Stimulated activated CD8-positive, alpha-beta memory T cell treated with anti-CD3 and anti-CD28 coated beads, Interleukin-7, amount 100 ng/mL, for 24 hours (primary cell): Measurements from ENCODE around the gene SIGLEC7.
"Not testable (repeated sequence)": the region's sequence is repeated elsewhere in the genome, so short reads cannot be mapped to it uniquely, and the experiment has no call there.

Experiments
- DNase-seq: peaks from one replicate; pipeline ENCODE4 v3.0.0-alpha.2; 2020; ENCODE audit warnings: low read depth

The SIGLEC7 gene

DNA sequence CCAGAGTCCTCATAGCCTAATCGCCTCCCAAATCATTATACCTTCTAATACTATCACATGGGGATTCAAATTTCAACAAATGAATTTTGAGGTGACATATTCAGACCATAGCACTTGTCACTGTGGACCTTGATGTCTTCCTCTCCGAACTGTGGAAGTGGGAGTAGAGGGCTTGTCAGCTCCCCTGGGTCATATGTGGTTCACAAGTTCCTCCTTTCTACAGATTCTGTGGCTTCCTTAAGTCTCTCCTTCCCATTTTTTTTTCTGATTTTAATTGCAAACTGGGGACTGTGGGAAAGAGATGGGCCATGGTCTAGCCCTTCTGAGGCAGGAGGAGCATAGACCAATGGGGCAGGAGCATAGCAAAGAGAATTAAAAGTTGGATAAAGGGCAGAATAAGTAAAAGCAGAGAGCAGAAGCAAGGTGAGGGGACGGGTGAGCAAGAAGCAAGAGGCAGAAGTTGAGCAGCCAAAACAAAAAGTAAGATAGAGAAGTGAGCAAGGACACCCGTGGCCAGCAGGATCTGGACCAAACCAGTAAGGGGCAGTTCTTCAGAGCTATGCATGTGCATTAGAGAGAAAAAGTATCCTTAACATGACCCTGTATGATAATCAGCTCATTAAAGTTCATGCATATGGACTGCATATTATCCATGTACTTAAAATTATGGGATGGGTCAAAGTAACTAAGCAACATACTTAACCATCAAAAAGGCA is 2.6 kb upstream of the SIGLEC7 start:
- DNase-seq = no peak

DNA sequence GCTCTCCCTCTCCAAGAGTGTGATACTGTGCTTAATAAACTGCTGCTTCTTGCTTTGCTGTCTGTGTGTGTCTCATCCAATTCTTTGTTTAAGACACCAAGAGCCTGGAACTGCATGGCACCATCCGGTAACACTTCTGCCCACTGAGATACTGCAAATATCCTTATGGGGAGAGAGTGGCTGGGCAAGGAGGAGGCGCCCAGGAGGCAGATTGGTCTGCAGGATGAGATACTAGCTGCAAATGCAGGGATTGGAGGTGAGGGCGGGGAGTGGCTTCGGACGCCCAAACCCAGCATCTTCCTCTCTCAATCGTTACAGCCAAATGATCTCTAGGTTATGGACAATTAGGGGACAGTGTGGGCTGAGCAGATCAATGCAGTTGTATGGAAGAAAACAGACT is 1.7 kb upstream of the SIGLEC7 start:
- DNase-seq = no peak

GRCh38 chr19:51141181-51141580 is 920 bp upstream of the SIGLEC7 start:
- no peak for DNase-seq

- not testable (repeated sequence) for DNase-seq
Observed at GRCh38 chr19:51142809-51143475, 841 bp downstream of the SIGLEC7 start.

DNA sequence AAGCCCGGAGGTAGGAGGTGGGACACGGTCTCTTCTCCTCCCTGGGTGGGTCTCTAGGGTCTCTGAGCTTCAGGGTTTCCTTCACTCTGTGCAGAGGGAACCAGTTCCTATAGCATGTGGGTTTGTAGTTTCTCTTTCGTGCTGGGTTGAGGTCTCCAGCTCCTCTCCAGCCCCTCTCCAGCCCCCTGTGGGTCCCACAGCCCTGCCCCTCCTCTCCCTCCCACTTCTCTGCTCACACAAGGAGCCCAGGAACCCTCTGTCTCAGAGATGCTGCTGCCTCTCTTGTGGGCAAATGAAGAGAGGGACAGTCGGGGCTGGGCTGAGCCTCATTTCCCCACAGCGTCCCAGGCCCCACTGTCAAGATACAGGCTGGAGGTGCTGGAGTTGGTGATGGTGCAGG is 1.4 kb downstream of the SIGLEC7 start:
- DNase-seq = no peak

DNA sequence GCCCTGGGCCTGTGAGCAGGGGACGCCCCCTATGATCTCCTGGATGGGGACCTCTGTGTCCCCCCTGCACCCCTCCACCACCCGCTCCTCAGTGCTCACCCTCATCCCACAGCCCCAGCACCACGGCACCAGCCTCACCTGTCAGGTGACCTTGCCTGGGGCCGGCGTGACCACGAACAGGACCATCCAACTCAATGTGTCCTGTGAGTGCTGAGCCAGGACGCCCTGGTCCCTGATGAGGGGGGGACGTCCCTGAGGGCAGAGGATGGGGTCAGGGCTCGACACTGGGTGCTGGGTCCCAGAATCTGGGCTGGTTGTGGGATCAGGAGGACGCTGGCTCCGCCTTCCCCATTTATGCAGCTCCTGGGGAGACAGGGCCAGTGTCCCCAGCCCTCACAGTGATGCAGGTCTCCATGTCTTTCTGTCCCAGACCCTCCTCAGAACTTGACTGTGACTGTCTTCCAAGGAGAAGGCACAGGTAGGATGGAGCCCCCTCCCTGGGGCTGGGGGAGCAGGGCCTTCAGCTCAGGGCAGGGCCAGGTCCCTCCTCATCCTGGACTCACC is 2.5 kb downstream of the SIGLEC7 start:
- DNase-seq = no peak

DNA sequence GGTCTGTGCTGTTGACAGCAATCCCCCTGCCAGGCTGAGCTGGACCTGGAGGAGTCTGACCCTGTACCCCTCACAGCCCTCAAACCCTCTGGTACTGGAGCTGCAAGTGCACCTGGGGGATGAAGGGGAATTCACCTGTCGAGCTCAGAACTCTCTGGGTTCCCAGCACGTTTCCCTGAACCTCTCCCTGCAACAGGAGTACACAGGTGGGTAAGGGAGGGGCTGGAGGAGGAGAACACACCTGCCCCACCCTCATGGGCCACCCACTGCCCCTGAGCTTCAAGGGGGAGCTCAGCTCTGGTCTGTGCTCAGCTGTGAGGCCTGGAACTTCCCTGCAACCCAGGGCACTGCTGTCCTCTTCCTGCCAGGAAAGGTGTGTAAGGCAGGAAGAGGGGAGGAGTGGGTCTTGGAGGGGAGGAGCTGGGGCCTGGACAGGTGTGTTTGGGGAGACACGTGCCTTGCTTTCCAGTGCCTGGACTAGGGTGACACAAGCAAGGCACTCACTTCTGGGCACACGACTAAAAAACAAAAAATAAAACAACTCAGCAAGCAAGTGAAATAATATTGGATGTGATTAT is 3.9 kb downstream of the SIGLEC7 start:
- no peak for DNase-seq

GRCh38 chr19:51146751-51147150 is 4.7 kb downstream of the SIGLEC7 start:
- no peak for DNase-seq

DNA sequence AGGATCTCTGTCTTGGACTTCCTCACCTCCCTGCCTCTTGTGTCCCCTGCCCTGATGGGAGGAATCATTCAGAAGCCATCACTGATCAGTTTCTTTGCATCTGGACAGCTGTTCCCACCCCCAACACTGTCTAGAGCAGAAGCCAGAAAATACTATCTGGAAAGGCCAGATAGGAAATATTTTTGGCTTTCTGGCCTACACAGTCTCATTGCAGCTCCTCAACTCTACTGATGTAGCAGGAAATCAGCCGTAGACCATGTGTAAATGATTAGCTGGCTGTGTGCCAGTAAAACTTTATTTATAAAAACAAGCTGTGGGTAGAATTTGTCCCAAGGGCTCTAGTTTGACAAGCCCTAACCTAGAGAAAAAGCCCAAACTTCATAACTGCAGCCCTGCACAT is 5.6 kb downstream of the SIGLEC7 start:
- no peak for DNase-seq

- DNase-seq = no peak
Observed at GRCh38 chr19:51148580-51148979, 6.5 kb downstream of the SIGLEC7 start.

GRCh38 chr19:51150627-51151026 is 8.5 kb downstream of the SIGLEC7 start:
- DNase-seq = no peak

- no peak for DNase-seq
Observed at GRCh38 chr19:51156710-51157109, 14.6 kb downstream of the SIGLEC7 start.

DNA sequence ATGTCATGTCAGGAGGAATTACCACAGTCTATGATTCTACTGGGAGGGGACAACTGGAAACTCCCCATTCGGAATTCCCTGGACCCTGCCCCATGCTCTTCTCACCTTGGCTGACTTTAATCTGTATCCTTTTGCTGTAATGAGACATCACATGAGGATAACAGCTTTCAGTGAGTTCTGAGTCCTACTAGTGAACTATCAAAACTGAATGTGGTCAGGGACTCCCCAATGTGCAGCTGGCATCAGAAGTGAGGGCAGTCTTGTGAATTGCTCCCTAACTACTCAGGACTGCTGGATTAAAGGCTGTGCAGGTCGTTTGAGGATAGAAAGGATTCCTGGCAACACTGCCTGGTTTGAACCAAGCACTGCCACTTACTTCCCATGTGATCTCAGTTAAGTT is 15.2 kb downstream of the SIGLEC7 start:
- no peak for DNase-seq

GRCh38 chr19:51158474-51159129 is 16.5 kb downstream of the SIGLEC7 start:
- peak; percentile 76 for DNase-seq

DNA sequence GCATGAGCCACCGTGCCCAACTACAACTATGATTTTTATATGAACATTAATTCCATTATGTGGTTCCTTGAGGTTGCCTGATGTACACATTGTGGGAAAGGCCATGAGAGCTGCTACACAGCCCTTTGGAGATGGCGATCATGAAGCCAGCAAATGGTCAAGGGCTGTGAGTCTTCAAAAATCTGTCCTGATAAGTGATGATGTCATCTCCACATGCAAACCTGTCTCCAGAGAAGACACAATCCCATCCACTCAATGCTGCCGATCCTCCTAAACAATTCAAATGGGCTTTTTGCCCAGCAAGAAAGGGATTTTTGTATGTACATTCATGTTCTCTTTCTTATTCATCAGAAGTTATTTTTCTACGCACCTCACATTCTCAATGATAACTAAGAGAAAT is 17.6 kb downstream of the SIGLEC7 start:
- no peak for DNase-seq

GRCh38 chr19:51161266-51161665 is 19.2 kb downstream of the SIGLEC7 start:
- no peak for DNase-seq

- DNase-seq = no peak
Observed at GRCh38 chr19:51161867-51162496, 19.9 kb downstream of the SIGLEC7 start.

DNA sequence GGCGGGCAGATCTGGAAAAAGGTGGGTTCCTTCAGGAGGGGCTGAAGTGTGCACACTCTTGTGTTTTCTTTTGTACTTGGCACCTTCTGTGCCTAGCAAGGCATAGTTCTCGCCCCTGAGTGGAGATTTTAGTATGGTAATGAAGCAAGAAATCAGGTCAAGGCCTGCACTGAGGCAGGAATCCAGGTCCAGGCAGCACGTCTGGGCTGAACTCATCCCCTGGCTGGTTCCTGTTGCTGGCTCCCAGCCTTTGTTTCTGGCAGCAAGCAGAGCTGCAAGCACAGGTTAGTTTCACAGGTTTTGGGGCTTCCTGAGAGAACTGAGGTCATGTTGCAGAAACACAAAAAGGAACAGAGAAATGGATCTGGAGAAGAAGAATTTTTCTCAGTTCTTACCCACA is 21.2 kb downstream of the SIGLEC7 start:
- DNase-seq = no peak

- no peak for DNase-seq
Observed at GRCh38 chr19:51164215-51164614, 22.1 kb downstream of the SIGLEC7 start.

GRCh38 chr19:51166846-51167490 is 24.9 kb downstream of the SIGLEC7 start:
- no peak for DNase-seq

- no peak for DNase-seq
Observed at GRCh38 chr19:51168564-51169282, 26.6 kb downstream of the SIGLEC7 start.
